Measurements from ENCODE around the gene STARD3. TPM values are rescaled to one million over a fixed set of nuclear protein-coding genes. Genes with fewer than 3 reads are reported as not detected.

The STARD3 gene
- total and polyA plus RNA-seq, 9 of the 15 experiments (the other 6 are each of a cell fraction or from before 2014, with no cell fraction given) = 0.63 to 87.0 (median 46.0) TPM

DNA sequence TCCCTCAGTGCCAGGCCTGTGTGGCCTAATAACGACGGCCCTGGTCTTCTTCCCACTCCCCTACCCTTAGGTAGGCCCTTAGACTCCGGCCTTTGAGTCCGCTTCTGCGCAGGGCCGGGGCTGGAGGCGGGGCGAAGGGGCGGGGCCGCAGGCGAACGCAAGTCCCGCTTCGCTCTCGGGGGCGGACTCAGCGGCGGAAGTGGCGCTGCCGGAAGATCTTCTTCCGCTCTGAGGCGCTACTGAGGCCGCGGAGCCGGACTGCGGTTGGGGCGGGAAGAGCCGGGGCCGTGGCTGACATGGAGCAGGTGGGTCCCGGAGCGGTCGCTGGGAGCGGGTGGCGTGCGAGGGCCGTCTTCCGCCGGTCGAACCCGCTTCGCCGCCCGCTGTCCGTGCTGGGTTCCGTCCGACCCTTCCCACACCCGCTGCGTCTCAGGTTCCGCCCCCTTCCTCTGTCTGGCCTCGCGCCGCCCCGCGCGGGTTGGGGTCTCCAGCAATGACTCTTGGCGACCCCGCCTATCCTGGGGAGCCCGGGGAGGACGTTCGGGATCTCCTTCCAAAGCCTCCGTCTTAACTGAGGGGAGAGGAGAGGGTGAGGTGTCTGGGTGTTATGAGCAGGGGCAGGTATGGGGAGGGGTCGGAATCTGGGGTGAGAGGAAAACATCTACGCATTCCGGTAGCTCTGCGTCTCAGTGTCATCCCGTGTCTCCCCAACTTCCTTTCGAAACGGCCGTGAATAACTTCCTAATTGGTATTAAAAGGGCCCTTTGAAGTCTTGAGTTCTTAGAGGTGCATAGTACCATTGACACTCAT is at the start of gene STARD3 (continued):
- TF ChIP-seq RBBP5 (IDR thresholded peaks at IDR 0.05; ENCODE audit: borderline replicate concordance, insufficient read depth, low read length, poor library complexity, severe bottlenecking) (peak; percentile 90), ATF1 (CRISPR knock-in tag; IDR thresholded peaks at IDR 0.05) (0 out of 2 replicates have a peak, but pooled peaks have one; percentile 7), ATF1 (tag; IDR thresholded peaks at IDR 0.05) (peak; percentile 83), ZNF280A (IDR thresholded peaks at IDR 0.05; ENCODE audit: low read depth, partially characterized antibody) (no peak), ZC3H11A (IDR thresholded peaks at IDR 0.05; ENCODE audit: low read depth, low read length) (no peak), JUND (IDR thresholded peaks at IDR 0.05; ENCODE audit: borderline replicate concordance, low read depth, low read length) (peak; percentile 17; the same call in 1 of the 2 replicates), JUND (tag; IDR thresholded peaks at IDR 0.05; ENCODE audit: borderline replicate concordance, low read depth, low read length) (no peak; the same call in 2 of the 3 replicates), SMAD2 (IDR thresholded peaks at IDR 0.05; ENCODE audit: low read depth, low read length) (no peak), POLR2AphosphoS2 (IDR thresholded peaks at IDR 0.05; ENCODE audit: low read length) (no peak), SUPT5H (IDR thresholded peaks at IDR 0.05) (peak; percentile 87), MLX (CRISPR knock-in tag; conservative IDR thresholded peaks at IDR 0.05) (no peak), XRCC3 (IDR thresholded peaks at IDR 0.05) (no peak), DEAF1 (CRISPR knock-in tag; IDR thresholded peaks at IDR 0.05) (no peak)
- TF ChIP-seq, protein P1, sequence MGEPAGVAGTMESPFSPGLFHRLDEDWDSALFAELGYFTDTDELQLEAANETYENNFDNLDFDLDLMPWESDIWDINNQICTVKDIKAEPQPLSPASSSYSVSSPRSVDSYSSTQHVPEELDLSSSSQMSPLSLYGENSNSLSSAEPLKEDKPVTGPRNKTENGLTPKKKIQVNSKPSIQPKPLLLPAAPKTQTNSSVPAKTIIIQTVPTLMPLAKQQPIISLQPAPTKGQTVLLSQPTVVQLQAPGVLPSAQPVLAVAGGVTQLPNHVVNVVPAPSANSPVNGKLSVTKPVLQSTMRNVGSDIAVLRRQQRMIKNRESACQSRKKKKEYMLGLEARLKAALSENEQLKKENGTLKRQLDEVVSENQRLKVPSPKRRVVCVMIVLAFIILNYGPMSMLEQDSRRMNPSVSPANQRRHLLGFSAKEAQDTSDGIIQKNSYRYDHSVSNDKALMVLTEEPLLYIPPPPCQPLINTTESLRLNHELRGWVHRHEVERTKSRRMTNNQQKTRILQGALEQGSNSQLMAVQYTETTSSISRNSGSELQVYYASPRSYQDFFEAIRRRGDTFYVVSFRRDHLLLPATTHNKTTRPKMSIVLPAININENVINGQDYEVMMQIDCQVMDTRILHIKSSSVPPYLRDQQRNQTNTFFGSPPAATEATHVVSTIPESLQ (CRISPR knock-in tag; IDR thresholded peaks at IDR 0.05) = peak; percentile 55; the same call in 1 of the 2 replicates
- TF ChIP-seq, protein P2, sequence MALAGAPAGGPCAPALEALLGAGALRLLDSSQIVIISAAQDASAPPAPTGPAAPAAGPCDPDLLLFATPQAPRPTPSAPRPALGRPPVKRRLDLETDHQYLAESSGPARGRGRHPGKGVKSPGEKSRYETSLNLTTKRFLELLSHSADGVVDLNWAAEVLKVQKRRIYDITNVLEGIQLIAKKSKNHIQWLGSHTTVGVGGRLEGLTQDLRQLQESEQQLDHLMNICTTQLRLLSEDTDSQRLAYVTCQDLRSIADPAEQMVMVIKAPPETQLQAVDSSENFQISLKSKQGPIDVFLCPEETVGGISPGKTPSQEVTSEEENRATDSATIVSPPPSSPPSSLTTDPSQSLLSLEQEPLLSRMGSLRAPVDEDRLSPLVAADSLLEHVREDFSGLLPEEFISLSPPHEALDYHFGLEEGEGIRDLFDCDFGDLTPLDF (CRISPR knock-in tag; IDR thresholded peaks at IDR 0.05) = peak; percentile 80; the same call in 1 of the 2 replicates
- TF ChIP-seq, protein P3, sequence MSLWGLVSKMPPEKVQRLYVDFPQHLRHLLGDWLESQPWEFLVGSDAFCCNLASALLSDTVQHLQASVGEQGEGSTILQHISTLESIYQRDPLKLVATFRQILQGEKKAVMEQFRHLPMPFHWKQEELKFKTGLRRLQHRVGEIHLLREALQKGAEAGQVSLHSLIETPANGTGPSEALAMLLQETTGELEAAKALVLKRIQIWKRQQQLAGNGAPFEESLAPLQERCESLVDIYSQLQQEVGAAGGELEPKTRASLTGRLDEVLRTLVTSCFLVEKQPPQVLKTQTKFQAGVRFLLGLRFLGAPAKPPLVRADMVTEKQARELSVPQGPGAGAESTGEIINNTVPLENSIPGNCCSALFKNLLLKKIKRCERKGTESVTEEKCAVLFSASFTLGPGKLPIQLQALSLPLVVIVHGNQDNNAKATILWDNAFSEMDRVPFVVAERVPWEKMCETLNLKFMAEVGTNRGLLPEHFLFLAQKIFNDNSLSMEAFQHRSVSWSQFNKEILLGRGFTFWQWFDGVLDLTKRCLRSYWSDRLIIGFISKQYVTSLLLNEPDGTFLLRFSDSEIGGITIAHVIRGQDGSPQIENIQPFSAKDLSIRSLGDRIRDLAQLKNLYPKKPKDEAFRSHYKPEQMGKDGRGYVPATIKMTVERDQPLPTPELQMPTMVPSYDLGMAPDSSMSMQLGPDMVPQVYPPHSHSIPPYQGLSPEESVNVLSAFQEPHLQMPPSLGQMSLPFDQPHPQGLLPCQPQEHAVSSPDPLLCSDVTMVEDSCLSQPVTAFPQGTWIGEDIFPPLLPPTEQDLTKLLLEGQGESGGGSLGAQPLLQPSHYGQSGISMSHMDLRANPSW (CRISPR knock-in tag; IDR thresholded peaks at IDR 0.05) = 0 out of 2 replicates have a peak, but pooled peaks have one; percentile 80
